ENCODE data around the gene RNF186.

- TF ChIP-seq CTCF (IDR thresholded peaks at IDR 0.05) (no peak), EZH2 (IDR thresholded peaks at IDR 0.05; ENCODE audit: borderline replicate concordance, insufficient read depth, low read depth, low read length, poor library complexity, severe bottlenecking) (no peak)
These were observed 40.8 kb downstream of the RNF186 start for GRCh38 chr1:19774180-19774785.
